Adrenal gland (tissue), 12 donors: Measurements from ENCODE around the gene SBK2. TPM values are rescaled to one million over a fixed set of nuclear protein-coding genes. Genes with fewer than 3 reads are reported as not detected.

Experiments
- DNase-seq, 7 donors: peaks; one replicate each; pipeline ENCODE4 v3.0.0-alpha.2; 2019 to 2020
- H3K27ac ChIP-seq, 5 donors: fragments of 200-600 bp; sonication (generic) in 4 of 5; 1 replicate in 3 of 5; 2 replicates in 2 of 5; pipeline versions ENCODE4 v1.5.1 to v1.8.0; 2016 to 2020; ENCODE audit warnings: mild to moderate bottlenecking in 1 of 5
- H3K27me3 ChIP-seq: fragments of 200-600 bp; 2 replicates; pipeline ENCODE4 v1.8.0; 2021
- H3K36me3 ChIP-seq, 2 donors: fragments of 200-600 bp; replicated peaks in 1 of 2; 1 replicate in 1 of 2; 2 replicates in 1 of 2; pipeline versions ENCODE4 v1.5.1 to v1.8.0; 2018 to 2022
- H3K4me1 ChIP-seq, 2 donors: fragments of 200-600 bp; replicated peaks in 1 of 2; 1 replicate in 1 of 2; 2 replicates in 1 of 2; pipeline versions ENCODE4 v1.5.1 to v1.8.0; 2018 to 2021
- H3K4me3 ChIP-seq, 4 donors: fragments of 200-600 bp; sonication (generic) in 3 of 4; one replicate each; pipeline ENCODE4 v1.5.1; 2016 to 2018
- H3K9me3 ChIP-seq, 3 donors: fragments of 200-600 bp; sonication (generic) in 1 of 3; replicated peaks in 1 of 3; 1 replicate in 2 of 3; 2 replicates in 1 of 3; pipeline versions ENCODE4 v1.5.1 to v1.8.0; 2016 to 2021
- POLR2A ChIP-seq, 2 donors: fragments of 450-650 bp; IDR thresholded peaks; one replicate each; pipeline ENCODE4 v1.6.1; 2017; ENCODE audit warnings: antibody characterized with exemption in 2 of 2, mild to moderate bottlenecking in 2 of 2, moderate library complexity in 1 of 2
- WGBS, 4 donors: extraction: QIAGEN DNeasy Blood & Tissue Kit in 2 of 4; methylation state at CpG; one replicate each; pipeline versions ENCODE4 v1.1.5 to v1.1.7; 2013 to 2017; 5-methylcytosine and 5-hydroxymethylcytosine counted together
- intact Hi-C, 2 donors: fragments of 100-400 bp; cut with DNase I; formaldehyde crosslinking; loops; one replicate each; pipeline versions ENCODE4 v1.14.1 to v1.15.0; 2022 to 2023
- polyA plus RNA-seq, 3 donors: library from polyadenylated mRNA; stranded (reverse); fragments of 200-250 nt in 2 of 3; fragments of 350-450 nt in 1 of 3; fragmentation: Illumina TruSeq in 1 of 3; extraction: RNeasy Lipid Tissue Mini Kit (QIAGEN cat#74804) in 1 of 3; gene quantifications; one replicate each; pipeline ENCODE4 v1.2.3, GENCODE V29; 2013 to 2014
- total RNA-seq, 9 donors: library from RNA; depleted of rRNA in 4 of 9; stranded (reverse); fragments of >200 nt in 4 of 9; fragments of 120-200 nt in 1 of 9; fragmentation: NEBNext Ultra II Directional in 1 of 9; extraction: Animal tissue kit (Norgen Biotek cat#: 25700) in 1 of 9; gene quantifications; one replicate each; pipeline versions ENCODE4 v1.1.0 to v1.2.4, GENCODE V29; 2013 to 2023
- TF ChIP-seq, protein P1 (sequence below), 6 experiments: fragments of 450-650 bp in 4 of 6; fragments of 200-600 bp in 2 of 6; sonication (generic) in 1 of 6; IDR thresholded peaks; 1 replicate in 5 of 6; 2 replicates in 1 of 6; pipeline versions ENCODE4 v1.5.1 to v1.8.0; 2016 to 2021; ENCODE audit warnings: antibody characterized with exemption in 6 of 6, mild to moderate bottlenecking in 2 of 6, moderate library complexity in 1 of 6
- donor health status: healthy with polysubstance abuse.
- donor health status: Bipolar disorder and iron deficiency.
- donor health status: DM: yes; HTN: yes; CAD: no.
- donor health status: DM: no; HTN: no; CAD: no.
- donor health status: DM: no; HTN: no; CAD: no.
- donor health status: DM: yes; HTN: yes; CAD: no.

SBK2 gene
- total and polyA plus RNA-seq, 12 donors = not detected

DNA sequence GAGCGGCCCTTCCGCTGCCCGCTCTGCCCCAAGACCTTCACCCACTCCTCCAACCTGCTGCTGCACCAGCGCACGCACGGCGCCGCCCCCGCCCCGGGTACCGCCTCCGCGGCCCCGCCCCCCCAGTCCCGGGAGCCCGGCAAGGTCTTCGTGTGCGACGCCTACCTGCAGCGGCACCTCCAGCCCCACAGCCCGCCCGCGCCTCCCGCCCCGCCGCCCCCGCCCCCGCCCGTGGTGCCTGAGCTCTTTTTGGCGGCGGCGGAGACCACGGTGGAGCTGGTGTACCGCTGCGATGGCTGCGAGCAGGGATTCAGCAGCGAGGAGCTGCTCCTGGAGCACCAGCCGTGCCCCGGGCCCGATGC, 55.2 kb downstream of the SBK2 start:
- no peak for TF ChIP-seq POLR2A (IDR thresholded peaks at IDR 0.05)
- TF ChIP-seq, protein P1, sequence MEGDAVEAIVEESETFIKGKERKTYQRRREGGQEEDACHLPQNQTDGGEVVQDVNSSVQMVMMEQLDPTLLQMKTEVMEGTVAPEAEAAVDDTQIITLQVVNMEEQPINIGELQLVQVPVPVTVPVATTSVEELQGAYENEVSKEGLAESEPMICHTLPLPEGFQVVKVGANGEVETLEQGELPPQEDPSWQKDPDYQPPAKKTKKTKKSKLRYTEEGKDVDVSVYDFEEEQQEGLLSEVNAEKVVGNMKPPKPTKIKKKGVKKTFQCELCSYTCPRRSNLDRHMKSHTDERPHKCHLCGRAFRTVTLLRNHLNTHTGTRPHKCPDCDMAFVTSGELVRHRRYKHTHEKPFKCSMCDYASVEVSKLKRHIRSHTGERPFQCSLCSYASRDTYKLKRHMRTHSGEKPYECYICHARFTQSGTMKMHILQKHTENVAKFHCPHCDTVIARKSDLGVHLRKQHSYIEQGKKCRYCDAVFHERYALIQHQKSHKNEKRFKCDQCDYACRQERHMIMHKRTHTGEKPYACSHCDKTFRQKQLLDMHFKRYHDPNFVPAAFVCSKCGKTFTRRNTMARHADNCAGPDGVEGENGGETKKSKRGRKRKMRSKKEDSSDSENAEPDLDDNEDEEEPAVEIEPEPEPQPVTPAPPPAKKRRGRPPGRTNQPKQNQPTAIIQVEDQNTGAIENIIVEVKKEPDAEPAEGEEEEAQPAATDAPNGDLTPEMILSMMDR (IDR thresholded peaks at IDR 0.05) = no peak
- no peak for DNase-seq
- peaks cover 30 to 45% of the 10 kb centered on the region in 2 donors for H3K4me1 ChIP-seq
- H3K36me3 ChIP-seq = peaks cover 0 to 15% of the 10 kb centered on the region in 2 donors
- no peak overlapping the region for H3K4me3 ChIP-seq
- no peaks in the 10 kb centered on the region for H3K9me3 ChIP-seq
- 62 to 89% (median 67%) methylated on average over 5 to 40 of the region's 40 CpGs; no CpG with 5 or more reads in 1 of the 4 donors for WGBS, 4 donors
- no peaks in the 10 kb centered on the region for H3K27me3 ChIP-seq
- H3K27ac ChIP-seq = no peak overlapping the region
- intact Hi-C loops = no loop called here

DNA sequence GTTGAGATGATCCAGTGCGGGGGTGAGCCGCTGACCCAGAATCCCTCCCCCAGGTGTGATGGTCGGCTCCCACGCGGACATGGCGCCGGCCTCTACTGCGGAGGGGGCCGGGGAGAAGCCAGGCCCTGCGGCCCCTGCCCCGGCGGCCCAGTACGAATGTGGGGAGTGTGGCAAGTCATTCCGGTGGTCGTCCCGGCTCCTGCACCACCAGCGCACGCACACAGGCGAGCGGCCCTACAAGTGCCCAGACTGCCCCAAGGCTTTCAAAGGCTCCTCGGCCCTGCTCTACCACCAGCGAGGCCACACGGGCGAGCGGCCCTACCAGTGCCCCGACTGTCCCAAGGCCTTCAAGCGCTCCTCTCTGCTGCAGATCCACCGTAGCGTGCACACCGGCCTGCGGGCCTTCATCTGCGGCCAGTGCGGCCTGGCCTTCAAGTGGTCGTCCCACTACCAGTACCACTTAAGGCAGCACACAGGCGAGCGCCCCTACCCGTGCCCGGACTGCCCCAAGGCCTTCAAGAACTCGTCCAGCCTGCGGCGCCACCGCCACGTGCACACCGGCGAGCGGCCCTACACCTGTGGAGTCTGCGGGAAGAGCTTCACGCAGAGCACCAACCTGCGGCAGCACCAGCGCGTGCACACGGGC, 55.7 kb downstream of the SBK2 start:
- no peaks in the 10 kb centered on the region for H3K27me3 ChIP-seq
- DNase-seq = peak in 1 of 7 donors; percentile 29
- no peak for TF ChIP-seq POLR2A (IDR thresholded peaks at IDR 0.05)
- TF ChIP-seq, protein P1 (IDR thresholded peaks at IDR 0.05) = no peak
- no peak overlapping the region for H3K4me3 ChIP-seq
- intact Hi-C loops = no loop called here
- H3K27ac ChIP-seq = no peak overlapping the region
- H3K4me1 ChIP-seq = peaks cover 25 to 40% of the 10 kb centered on the region in 2 donors
- WGBS, 4 donors = 84 to 94% (median 92%) methylated on average over 9 to 52 of the region's 52 CpGs
- H3K9me3 ChIP-seq = no peaks in the 10 kb centered on the region
- peaks cover 0 to 15% of the 10 kb centered on the region in 2 donors for H3K36me3 ChIP-seq

- Histone ChIP-seq H3K36me3 (peaks cover 0 to 15% of the 10 kb centered on the region in 2 donors), H3K9me3 (no peaks in the 10 kb centered on the region), H3K4me3 (no peak overlapping the region), H3K27me3 (no peaks in the 10 kb centered on the region), H3K4me1 (peaks cover 11 to 30% of the 10 kb centered on the region in 2 donors), H3K27ac (peak overlapping the region in 1 of 5 donors; percentile 52)
- peak in 3 of 7 donors; percentile 24 to 53 (median 42) for DNase-seq
- TF ChIP-seq POLR2A (IDR thresholded peaks at IDR 0.05) = no peak
- TF ChIP-seq, protein P1 (IDR thresholded peaks at IDR 0.05) = no peak
- intact Hi-C loops = no loop called here
- WGBS, 4 donors = 58 to 66% (median 63%) methylated on average over 13 to 15 of the region's 15 CpGs
Observed at GRCh38 chr19:55479451-55480230, 57.3 kb downstream of the SBK2 start.

DNA sequence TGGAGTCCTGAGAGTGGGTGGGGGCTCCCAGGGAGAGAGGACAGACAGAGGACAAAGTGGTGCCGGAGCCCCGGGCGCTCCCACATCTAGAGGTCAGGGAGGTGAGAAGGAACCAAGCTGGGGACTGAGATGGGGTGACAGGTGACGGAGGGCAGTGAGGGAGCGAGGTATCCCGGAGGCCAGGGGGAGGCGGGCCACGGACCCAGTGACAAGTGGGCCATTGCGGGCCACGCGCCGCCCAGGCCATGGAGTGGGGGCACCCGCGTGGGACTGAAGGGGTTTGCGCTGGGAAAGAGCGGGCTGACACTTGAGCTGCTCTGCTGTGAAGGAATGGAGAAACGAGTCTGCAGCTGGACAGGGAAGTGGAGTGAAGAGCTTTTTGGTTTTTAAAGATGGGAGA, 57.9 kb downstream of the SBK2 start:
- H3K4me3 ChIP-seq = no peak overlapping the region
- H3K27me3 ChIP-seq = no peaks in the 10 kb centered on the region
- H3K36me3 ChIP-seq = peaks cover 0 to 15% of the 10 kb centered on the region in 2 donors
- H3K27ac ChIP-seq = no peak overlapping the region
- intact Hi-C loops = no loop called here
- WGBS, 4 donors = 87 to 93% (median 88%) methylated on average over 17 of the region's 17 CpGs
- no peak for TF ChIP-seq POLR2A (IDR thresholded peaks at IDR 0.05)
- TF ChIP-seq, protein P1 (IDR thresholded peaks at IDR 0.05) = no peak
- H3K4me1 ChIP-seq = peaks cover 5 to 24% of the 10 kb centered on the region in 2 donors
- peak in 1 of 7 donors; percentile 25 for DNase-seq
- H3K9me3 ChIP-seq = no peaks in the 10 kb centered on the region
